ENCODE measurements around the gene SNX14. TPM values are rescaled to one million over a fixed set of nuclear protein-coding genes. Genes with fewer than 3 reads are reported as not detected.
"Not testable (repeated sequence)": the region's sequence is repeated elsewhere in the genome, so short reads cannot be mapped to it uniquely, and the experiment has no call there.

SNX14 gene
- total RNA-seq, 1 donor from 2014 or later, result 108 TPM

DNA sequence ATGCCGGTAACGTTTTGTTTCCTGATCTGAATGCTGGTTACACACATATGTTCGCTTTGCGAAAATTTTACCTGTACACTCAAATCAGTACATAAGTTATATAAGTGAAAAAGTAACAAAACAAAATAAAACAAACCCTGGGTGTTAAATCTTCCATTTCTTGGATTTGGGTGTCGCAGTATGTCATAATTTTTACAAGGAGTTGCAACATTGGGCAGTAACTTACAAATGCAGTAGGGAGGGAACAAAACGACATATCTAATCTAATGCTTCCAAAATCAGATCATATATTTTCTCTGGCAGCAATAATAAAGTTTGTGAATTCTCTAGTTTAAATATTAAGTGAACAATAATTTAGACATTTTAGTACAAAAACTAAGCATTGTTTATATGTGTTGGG, 25.2 kb downstream of the SNX14 start:
- TF ChIP-seq, protein P1, sequence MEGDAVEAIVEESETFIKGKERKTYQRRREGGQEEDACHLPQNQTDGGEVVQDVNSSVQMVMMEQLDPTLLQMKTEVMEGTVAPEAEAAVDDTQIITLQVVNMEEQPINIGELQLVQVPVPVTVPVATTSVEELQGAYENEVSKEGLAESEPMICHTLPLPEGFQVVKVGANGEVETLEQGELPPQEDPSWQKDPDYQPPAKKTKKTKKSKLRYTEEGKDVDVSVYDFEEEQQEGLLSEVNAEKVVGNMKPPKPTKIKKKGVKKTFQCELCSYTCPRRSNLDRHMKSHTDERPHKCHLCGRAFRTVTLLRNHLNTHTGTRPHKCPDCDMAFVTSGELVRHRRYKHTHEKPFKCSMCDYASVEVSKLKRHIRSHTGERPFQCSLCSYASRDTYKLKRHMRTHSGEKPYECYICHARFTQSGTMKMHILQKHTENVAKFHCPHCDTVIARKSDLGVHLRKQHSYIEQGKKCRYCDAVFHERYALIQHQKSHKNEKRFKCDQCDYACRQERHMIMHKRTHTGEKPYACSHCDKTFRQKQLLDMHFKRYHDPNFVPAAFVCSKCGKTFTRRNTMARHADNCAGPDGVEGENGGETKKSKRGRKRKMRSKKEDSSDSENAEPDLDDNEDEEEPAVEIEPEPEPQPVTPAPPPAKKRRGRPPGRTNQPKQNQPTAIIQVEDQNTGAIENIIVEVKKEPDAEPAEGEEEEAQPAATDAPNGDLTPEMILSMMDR (conservative IDR thresholded peaks at IDR 0.05; ENCODE audit: low read depth, low read length), result no peak
- H3K4me3 ChIP-seq (ENCODE audit: low read depth, low read length), result no peak overlapping the region
- DNase-seq (ENCODE audit: low read depth), result no peak

DNA sequence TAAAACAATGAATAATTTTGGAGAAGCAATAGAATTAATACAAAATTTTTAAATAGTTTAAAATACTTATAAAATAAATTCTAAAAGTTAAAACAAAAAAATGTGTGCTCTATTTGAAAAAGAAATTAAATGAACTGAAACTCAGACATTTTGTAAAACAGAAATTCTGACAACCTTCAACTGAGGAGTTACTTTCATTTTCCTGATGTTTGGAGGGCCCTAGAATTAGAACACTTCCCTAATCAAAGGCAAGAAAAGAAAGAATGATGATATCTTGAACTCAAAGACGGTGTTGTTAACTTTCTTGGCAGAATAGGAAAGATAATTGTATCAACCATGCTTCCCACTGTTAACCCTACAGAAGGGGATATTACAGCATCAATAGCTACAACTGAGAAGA, 27.9 kb downstream of the SNX14 start:
- DNase-seq (ENCODE audit: low read depth), result no peak
- H3K4me3 ChIP-seq (ENCODE audit: low read depth, low read length), result no peak overlapping the region
- TF ChIP-seq, protein P1 (conservative IDR thresholded peaks at IDR 0.05; ENCODE audit: low read depth, low read length), result no peak

DNA sequence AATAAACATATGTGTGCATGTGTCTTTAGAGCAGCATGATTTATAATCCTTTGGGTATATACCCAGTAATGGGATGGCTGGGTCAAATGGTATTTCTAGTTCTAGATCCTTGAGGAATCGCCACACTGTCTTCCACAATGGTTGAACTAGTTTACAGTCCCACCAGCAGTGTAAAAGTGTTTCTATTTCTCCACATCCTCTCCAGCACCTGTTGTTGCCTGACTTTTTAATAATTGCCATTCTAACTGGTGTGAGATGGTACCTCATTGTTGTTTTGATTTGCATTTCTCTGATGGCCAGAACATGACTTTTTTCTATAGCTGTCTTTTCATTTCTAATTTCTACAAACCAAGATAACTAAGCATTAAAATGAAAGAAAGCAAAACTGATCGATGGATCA, 29.4 kb downstream of the SNX14 start:
- DNase-seq (ENCODE audit: low read depth); H3K4me3 ChIP-seq (ENCODE audit: low read depth, low read length): not testable (repeated sequence)

DNA sequence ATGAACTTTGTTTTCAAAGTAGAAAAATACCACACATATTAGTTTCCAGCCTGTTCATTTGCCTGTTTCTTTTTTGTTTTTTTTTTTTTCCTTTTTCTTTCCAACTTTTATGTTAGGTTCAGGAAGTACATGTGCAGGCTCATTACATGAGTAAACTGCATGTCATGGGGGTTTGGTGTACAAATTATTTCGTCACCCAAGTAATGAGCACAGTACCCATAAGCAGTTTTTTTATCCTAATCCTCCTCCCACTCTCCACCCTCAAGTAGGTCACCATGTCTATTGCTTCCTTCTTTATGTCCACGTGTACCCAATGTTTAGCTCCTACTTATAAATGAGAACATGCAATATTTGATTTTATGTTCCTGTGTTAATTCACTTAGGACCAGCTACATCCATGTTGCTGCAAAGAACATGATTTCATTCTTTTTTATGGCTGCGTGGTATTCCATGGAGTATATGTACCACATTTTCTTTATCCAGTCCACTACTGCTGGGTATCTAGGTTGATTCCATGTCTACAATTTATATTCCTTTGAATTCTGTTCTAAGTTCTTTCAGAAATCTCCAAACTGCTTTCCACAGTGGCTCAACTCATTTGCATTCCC, 31.8 kb downstream of the SNX14 start:
- H3K4me3 ChIP-seq (ENCODE audit: low read depth, low read length), result no peak overlapping the region
- TF ChIP-seq, protein P1 (conservative IDR thresholded peaks at IDR 0.05; ENCODE audit: low read depth, low read length), result no peak
- no peak for DNase-seq (ENCODE audit: low read depth)

DNA sequence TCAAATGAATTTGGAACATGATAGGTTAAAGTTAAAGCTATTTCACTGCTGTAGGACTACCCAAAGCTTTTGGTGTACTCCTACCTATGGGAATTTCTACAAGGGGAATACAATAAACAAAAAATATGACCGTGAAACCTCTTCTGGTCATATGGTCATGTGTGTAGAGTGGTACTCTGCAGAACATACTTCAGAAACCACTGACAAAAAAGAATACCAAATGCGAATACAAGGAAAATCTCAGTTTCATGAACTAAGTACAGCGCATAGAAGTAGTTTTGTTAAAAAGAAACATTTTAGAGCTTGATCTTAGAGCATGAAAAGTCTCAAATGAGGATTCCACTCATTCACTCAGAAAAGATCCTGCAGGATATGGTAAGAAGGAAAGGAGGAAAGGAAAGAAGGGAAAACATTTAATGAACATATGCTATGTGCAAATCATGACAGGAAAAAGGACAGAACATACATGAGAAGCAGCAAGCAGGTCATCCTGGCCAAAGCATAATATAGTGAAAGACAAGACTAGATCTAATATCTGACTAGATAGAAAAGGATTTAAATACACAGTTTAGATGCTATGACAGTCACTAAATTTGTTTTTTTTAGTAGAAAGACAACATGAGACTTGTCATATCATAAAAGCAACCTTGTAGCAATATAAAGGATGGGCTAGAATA, 36.5 kb downstream of the SNX14 start:
- no peak overlapping the region for H3K4me3 ChIP-seq (ENCODE audit: low read depth, low read length)

DNA sequence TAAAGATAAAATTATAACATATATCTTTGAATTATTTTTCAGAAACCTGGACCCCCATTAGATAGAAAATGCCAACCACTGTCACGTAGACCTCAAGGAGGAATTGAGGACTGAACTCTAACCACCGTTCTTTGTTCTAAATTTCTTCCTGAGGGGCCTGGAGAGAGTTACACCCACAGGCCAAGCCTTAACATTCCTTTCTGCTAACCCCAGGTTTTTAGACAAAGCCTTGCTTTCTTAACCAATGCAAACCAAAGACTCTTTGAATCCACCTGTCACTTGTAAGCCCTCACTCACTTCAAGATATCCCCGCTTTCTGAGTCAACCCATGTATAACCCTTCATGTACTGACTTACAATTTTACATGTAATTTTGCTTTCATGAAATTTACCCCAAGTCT, 41.0 kb downstream of the SNX14 start:
- H3K4me3 ChIP-seq (ENCODE audit: low read depth, low read length), result no peak overlapping the region
- DNase-seq (ENCODE audit: low read depth), result no peak
- TF ChIP-seq, protein P1 (conservative IDR thresholded peaks at IDR 0.05; ENCODE audit: low read depth, low read length), result no peak

More for the DNA sequence above, 36.5 kb downstream of the SNX14 start:
- TF ChIP-seq, protein P1 (conservative IDR thresholded peaks at IDR 0.05; ENCODE audit: low read depth, low read length), result no peak
- no peak for DNase-seq (ENCODE audit: low read depth)

DNA sequence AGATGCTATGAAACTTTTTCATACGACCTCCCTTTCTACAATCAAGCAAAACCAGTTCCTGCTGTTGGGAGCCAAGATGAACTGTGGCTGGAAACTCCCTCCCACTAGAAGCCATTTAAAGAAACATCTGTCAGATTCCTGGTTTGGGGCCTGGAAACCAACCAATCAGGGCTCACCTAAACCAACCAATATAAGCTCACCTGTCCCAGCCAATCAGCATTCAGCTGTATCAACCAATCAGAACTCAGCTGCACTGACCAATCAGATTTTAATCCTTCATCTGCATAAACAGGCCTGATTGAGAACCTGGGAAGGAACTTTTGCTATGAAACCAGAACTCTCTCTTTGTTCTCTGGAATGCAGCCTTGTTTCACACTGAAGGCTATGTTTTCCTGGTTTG, 42.4 kb downstream of the SNX14 start:
- TF ChIP-seq, protein P1 (conservative IDR thresholded peaks at IDR 0.05; ENCODE audit: low read depth, low read length), result no peak
- H3K4me3 ChIP-seq (ENCODE audit: low read depth, low read length), result no peak overlapping the region
- no peak for DNase-seq (ENCODE audit: low read depth)
